ENCODE measurements around the gene RXRA.

Gene RXRA

DNA sequence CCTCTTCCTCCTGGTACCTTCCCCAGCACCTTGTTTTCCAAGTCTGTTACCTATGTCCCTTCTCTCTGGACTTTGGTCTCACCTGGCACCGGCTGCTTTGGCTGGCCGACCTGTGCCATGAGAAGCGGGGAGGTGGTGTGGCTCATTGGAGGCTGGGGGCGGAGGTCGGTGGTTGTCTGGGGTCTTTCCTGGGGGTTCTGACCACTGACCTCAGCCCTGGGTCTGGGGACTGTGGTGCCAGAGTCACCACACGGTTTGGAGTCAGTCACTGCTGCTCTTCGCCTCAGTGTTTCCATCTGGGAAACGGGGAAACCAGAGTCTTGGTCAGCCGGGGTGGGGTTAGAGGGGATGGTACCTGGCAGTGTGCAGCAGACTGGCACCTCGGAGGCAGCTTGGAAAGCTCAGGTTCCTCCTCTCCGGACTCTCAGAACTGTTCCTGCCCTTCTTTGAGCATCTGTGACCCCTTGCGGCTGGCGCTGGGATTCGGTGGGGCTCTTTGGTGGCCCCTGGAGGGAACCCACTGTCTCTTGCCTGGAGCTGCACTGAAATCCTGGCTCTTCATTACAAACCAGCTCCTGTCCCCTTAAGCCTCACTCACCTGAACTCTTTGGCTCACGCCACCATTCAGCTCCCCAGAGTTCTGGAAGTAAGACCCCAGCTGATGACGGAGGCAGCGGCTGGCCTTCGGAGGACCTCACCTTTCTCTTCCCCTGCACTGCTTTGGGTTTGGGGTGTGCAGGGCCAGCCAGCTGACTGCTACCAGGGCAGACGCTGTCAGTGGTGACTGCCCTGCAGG lies 4.1 kb upstream of the RXRA start:
- H3K4me2 ChIP-seq (ENCODE audit: low read length) = no peak overlapping the region
- no peak overlapping the region for H3K9ac ChIP-seq (ENCODE audit: low read depth, low read length)
- no peaks in the 10 kb centered on the region for H3K36me3 ChIP-seq (ENCODE audit: insufficient read depth, low read length)
- no peaks in the 10 kb centered on the region for H3K9me3 ChIP-seq (replicated peaks; ENCODE audit: low read length)
- no peaks in the 10 kb centered on the region for H3K27me3 ChIP-seq (ENCODE audit: control insufficient read depth, insufficient read depth, low read length)
- H3K4me1 ChIP-seq (ENCODE audit: control insufficient read depth, insufficient read depth, low read length) = peaks cover 33% of the 10 kb centered on the region
- no peak overlapping the region for H3K4me3 ChIP-seq (ENCODE audit: low read length)

DNA sequence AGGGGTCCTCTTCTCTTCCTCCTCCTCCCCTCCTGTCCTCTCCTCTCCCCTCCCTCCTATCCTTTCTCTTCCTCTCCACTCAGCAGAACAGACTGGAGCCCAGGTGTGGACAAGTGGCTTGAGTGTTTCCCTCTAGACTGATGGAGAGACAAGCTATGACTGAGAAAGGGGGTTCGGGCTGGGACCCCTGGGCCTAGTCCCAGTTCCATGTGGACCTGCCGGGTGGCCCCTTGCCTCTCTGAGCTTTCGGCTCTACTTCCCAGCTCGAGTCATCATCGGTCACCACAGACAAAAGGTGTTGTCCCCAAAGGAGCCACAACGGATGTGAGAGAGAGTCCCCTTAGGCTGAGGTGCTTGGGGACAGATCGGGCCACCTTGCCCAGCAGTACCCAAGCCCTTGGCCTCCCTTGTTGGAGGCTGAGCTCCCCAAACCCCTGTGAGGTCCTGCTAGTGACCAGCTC lies 3.4 kb upstream of the RXRA start:
- H3K9ac ChIP-seq (ENCODE audit: low read depth, low read length) = no peak overlapping the region

DNA sequence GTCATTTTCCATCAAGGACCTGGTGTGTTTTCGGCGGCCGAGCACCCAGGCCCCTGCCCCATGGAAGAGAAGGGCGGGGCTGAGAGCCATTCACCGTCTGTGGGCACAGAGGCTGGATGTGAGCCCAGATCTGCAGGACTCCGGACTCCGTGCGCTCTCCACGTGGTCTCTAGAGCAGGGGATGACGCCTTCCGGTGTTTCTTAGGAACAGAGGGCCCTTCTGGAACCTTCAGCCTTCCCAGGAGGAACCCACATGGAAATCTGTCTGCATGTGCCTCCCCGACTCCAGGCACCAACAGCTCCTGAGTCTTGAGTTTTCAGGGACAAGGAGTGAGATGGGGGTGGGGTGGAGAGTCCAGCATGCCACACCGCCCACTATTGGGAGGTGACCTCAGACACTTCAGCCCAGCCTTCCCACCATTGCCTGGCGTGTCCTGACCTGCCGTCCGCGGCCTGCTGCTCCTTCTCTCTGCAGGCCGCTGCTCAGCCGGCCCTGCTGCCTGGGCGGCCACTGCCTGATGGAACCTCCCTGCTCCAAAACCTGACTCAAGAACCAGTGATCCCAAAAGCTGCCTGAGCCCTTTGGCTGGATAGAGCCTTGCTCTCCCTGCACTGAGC lies 2.4 kb upstream of the RXRA start:
- Histone ChIP-seq H3K36me3 (ENCODE audit: insufficient read depth, low read length) (no peaks in the 10 kb centered on the region), H3K4me3 (ENCODE audit: low read length) (no peak overlapping the region), H3K9ac (ENCODE audit: low read depth, low read length) (no peak overlapping the region), H3K4me2 (ENCODE audit: low read length) (no peak overlapping the region), H3K4me1 (ENCODE audit: control insufficient read depth, insufficient read depth, low read length) (peaks cover 34% of the 10 kb centered on the region), H3K9me3 (replicated peaks; ENCODE audit: low read length) (no peaks in the 10 kb centered on the region), H3K27me3 (ENCODE audit: control insufficient read depth, insufficient read depth, low read length) (no peaks in the 10 kb centered on the region)

More for the DNA sequence above, 3.4 kb upstream of the RXRA start:
- no peaks in the 10 kb centered on the region for H3K9me3 ChIP-seq (replicated peaks; ENCODE audit: low read length)
- H3K4me1 ChIP-seq (ENCODE audit: control insufficient read depth, insufficient read depth, low read length) = peaks cover 33% of the 10 kb centered on the region
- H3K36me3 ChIP-seq (ENCODE audit: insufficient read depth, low read length) = no peaks in the 10 kb centered on the region
- no peak overlapping the region for H3K4me2 ChIP-seq (ENCODE audit: low read length)
- H3K4me3 ChIP-seq (ENCODE audit: low read length) = no peak overlapping the region
- H3K27me3 ChIP-seq (ENCODE audit: control insufficient read depth, insufficient read depth, low read length) = no peaks in the 10 kb centered on the region

- peak overlapping the region; percentile 100 for H3K4me2 ChIP-seq (ENCODE audit: low read length)
- H3K9me3 ChIP-seq (replicated peaks; ENCODE audit: low read length) = no peaks in the 10 kb centered on the region
- H3K4me3 ChIP-seq (ENCODE audit: low read length) = peak overlapping the region; percentile 90
- H3K9ac ChIP-seq (ENCODE audit: low read depth, low read length) = no peak overlapping the region
- no peaks in the 10 kb centered on the region for H3K27me3 ChIP-seq (ENCODE audit: control insufficient read depth, insufficient read depth, low read length)
- no peaks in the 10 kb centered on the region for H3K36me3 ChIP-seq (ENCODE audit: insufficient read depth, low read length)
- H3K4me1 ChIP-seq (ENCODE audit: control insufficient read depth, insufficient read depth, low read length) = peaks cover 37% of the 10 kb centered on the region
Observed at GRCh38 chr9:134324359-134325095, 1.7 kb upstream of the RXRA start.

- H3K9me3 ChIP-seq (replicated peaks; ENCODE audit: low read length) = no peaks in the 10 kb centered on the region
- H3K36me3 ChIP-seq (ENCODE audit: insufficient read depth, low read length) = no peaks in the 10 kb centered on the region
- peak overlapping the region; percentile 100 for H3K4me2 ChIP-seq (ENCODE audit: low read length)
- H3K9ac ChIP-seq (ENCODE audit: low read depth, low read length) = peak overlapping the region; percentile 90
- H3K4me1 ChIP-seq (ENCODE audit: control insufficient read depth, insufficient read depth, low read length) = peaks cover 45% of the 10 kb centered on the region
- H3K4me3 ChIP-seq (ENCODE audit: low read length) = peak overlapping the region; percentile 90
- no peaks in the 10 kb centered on the region for H3K27me3 ChIP-seq (ENCODE audit: control insufficient read depth, insufficient read depth, low read length)
Observed at GRCh38 chr9:134325096-134325812, 1.0 kb upstream of the RXRA start.

DNA sequence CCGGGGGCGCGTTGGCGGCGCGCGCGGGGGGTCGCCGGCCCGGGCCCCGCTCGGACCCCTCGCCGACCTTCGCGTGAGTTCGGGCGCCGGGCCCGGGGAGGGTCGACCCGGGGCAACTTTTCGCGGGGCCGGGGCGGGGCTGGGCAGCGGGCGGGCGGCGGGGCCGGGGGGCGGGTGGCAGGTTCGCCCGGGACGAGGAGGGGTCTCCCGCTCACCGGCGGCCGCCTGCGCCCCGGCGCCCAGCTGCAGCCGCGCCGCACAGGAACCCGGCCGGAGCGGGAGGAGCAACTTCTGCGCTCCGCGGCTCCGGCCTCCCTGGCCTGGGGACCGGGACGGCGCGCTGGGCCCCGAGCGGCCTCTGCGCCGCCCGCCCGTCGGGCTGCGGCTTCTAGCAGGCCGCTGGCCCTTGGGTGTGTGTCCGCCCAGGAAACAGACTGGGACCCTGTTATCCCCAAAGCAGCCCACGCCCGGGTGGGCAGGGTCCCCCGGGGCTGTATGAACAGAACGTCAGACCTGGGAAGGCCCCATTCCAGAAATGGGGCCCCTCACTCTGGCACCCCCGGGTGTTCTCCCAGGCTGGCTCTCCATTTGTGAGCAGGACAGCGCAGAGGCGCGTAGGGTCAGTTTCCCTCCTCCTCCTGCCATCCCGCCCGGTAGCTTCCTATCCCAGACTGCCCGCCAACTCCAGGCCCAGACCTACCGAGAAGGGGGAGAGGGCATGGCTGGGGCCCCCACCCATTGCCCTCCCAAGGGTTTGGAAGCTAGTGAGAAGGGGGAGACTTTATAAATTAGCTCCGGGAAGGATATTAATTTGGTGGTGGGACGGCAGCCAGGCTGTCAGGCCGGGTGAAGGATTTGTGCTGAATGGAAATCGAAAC lies 708 bp downstream of the RXRA start:
- H3K4me1 ChIP-seq (ENCODE audit: control insufficient read depth, insufficient read depth, low read length) = peaks cover 49% of the 10 kb centered on the region
- peak overlapping the region; percentile 92 for H3K4me2 ChIP-seq (ENCODE audit: low read length)
- peak overlapping the region; percentile 92 for H3K9ac ChIP-seq (ENCODE audit: low read depth, low read length)
- H3K27me3 ChIP-seq (ENCODE audit: control insufficient read depth, insufficient read depth, low read length) = no peaks in the 10 kb centered on the region
- H3K36me3 ChIP-seq (ENCODE audit: insufficient read depth, low read length) = no peaks in the 10 kb centered on the region
- H3K4me3 ChIP-seq (ENCODE audit: low read length) = peak overlapping the region; percentile 92
- no peaks in the 10 kb centered on the region for H3K9me3 ChIP-seq (replicated peaks; ENCODE audit: low read length)

DNA sequence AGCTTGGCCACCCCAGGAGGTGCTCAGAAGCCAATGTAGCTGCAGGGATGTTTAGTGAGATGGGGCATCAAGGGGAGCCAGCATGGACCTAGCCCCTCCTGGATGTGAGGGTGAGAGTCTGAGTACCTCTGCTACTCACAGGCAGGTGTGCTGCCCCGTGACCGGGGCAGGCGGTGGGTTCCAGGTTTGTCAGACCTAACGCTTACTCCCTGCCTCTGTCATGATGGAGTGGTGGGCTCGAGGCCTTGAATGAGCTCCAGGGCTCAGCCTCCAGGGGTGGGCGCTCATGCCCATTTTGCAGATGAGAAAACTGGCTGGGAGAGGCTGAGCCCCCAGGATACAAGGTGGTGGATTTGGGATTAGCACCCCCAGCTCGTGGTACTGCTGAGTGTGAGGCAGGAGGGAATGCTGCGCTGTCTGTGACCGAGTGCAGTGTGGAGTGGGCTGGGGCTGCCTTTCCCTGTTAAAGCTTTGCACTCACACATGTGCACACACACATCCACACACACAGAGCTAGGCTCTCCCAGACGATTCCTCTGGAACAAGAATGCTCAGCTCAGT lies 1.5 kb downstream of the RXRA start:
- H3K9ac ChIP-seq (ENCODE audit: low read depth, low read length) = peak overlapping the region; percentile 92

DNA sequence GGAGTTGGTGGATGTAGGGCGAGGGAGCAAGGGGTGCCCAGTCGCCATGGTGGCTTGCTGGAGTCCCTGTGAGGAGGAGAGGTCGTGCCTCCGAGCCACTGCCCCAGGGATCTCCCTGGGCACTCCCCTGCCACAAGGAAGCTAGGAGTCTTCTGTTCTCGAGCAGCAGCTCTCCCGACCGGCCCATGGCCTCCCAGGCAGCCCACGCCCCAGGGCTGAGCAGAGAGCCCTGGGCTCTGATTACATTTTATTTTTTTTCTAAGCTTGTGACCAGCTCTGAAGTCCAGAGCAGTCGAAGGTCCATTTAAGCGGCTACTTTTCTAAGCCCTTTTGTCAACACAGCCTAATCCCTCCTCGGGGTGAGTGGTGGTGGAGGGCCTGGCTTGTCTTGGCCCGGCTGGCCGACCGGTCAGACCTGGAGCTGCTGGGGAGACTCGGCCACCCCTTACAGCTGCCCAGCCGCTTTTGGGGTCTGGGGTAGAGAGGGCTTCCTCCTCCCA lies 2.1 kb downstream of the RXRA start:
- peak overlapping the region; percentile 92 for H3K4me3 ChIP-seq (ENCODE audit: low read length)
- H3K4me2 ChIP-seq (ENCODE audit: low read length) = peak overlapping the region; percentile 92
- no peaks in the 10 kb centered on the region for H3K36me3 ChIP-seq (ENCODE audit: insufficient read depth, low read length)
- peak overlapping the region; percentile 92 for H3K9ac ChIP-seq (ENCODE audit: low read depth, low read length)
- peaks cover 49% of the 10 kb centered on the region for H3K4me1 ChIP-seq (ENCODE audit: control insufficient read depth, insufficient read depth, low read length)
- no peaks in the 10 kb centered on the region for H3K9me3 ChIP-seq (replicated peaks; ENCODE audit: low read length)
- no peaks in the 10 kb centered on the region for H3K27me3 ChIP-seq (ENCODE audit: control insufficient read depth, insufficient read depth, low read length)

More for the DNA sequence above, 1.5 kb downstream of the RXRA start:
- H3K4me1 ChIP-seq (ENCODE audit: control insufficient read depth, insufficient read depth, low read length) = peaks cover 49% of the 10 kb centered on the region
- H3K36me3 ChIP-seq (ENCODE audit: insufficient read depth, low read length) = no peaks in the 10 kb centered on the region
- no peaks in the 10 kb centered on the region for H3K9me3 ChIP-seq (replicated peaks; ENCODE audit: low read length)
- H3K4me2 ChIP-seq (ENCODE audit: low read length) = peak overlapping the region; percentile 92
- peak overlapping the region; percentile 92 for H3K4me3 ChIP-seq (ENCODE audit: low read length)
- no peaks in the 10 kb centered on the region for H3K27me3 ChIP-seq (ENCODE audit: control insufficient read depth, insufficient read depth, low read length)

DNA sequence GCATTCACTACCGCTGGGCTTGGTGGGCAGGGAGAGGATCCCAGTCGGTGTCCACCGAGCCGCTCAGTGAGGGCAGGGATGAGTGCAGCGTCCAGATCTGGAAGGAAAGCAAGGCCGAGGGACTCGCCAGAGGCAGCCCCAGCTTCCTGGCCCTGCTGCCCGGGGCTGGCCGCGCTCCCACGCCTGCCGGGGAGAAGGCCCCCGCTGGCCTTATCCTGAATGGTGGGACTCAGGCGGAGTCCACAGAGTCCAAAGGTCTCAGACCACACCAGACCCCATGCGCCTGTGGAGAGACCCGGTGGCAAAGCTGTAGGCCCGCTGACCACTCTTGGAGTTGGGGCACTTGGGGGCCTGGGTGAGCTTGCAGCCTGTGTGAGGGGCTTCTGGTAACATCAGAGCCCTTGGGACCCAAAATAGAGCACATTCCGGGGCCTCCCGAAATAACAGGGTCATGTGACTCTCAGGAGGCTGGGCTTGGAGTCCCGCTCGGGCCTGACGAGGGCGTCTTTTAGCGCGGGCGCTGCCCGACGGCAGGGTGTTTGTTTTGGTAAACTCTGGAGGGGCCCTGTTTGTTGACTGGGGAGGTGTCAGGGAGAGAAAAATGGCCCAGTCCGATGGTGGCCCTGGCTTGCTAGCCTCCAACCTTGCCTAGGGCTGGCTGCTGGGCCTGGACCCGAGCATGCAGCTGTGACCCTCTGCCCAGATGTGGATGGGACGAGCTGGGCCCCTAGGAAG lies 2.8 kb downstream of the RXRA start:
- H3K27me3 ChIP-seq (ENCODE audit: control insufficient read depth, insufficient read depth, low read length) = no peaks in the 10 kb centered on the region
- peak overlapping the region; percentile 92 for H3K9ac ChIP-seq (ENCODE audit: low read depth, low read length)
- no peaks in the 10 kb centered on the region for H3K9me3 ChIP-seq (replicated peaks; ENCODE audit: low read length)
- no peaks in the 10 kb centered on the region for H3K36me3 ChIP-seq (ENCODE audit: insufficient read depth, low read length)
- peaks cover 45% of the 10 kb centered on the region for H3K4me1 ChIP-seq (ENCODE audit: control insufficient read depth, insufficient read depth, low read length)
- H3K4me2 ChIP-seq (ENCODE audit: low read length) = peak overlapping the region; percentile 92
- peak overlapping the region; percentile 92 for H3K4me3 ChIP-seq (ENCODE audit: low read length)

- H3K4me3 ChIP-seq (ENCODE audit: low read length) = peak overlapping the region; percentile 92
- peak overlapping the region; percentile 92 for H3K9ac ChIP-seq (ENCODE audit: low read depth, low read length)
- peaks cover 39% of the 10 kb centered on the region for H3K4me1 ChIP-seq (ENCODE audit: control insufficient read depth, insufficient read depth, low read length)
- H3K9me3 ChIP-seq (replicated peaks; ENCODE audit: low read length) = no peaks in the 10 kb centered on the region
- H3K4me2 ChIP-seq (ENCODE audit: low read length) = peak overlapping the region; percentile 92
- no peaks in the 10 kb centered on the region for H3K27me3 ChIP-seq (ENCODE audit: control insufficient read depth, insufficient read depth, low read length)
- no peaks in the 10 kb centered on the region for H3K36me3 ChIP-seq (ENCODE audit: insufficient read depth, low read length)
Observed at GRCh38 chr9:134329576-134329855, 3.3 kb downstream of the RXRA start.

Data from skeletal muscle satellite cell (primary cell).